GM12891 (cell line): ENCODE results near the gene CHCHD6.

Source experiments
- POLR2AphosphoS5 ChIP-seq: IDR thresholded peaks from 2 replicates; pipeline ENCODE4 v1.6.1; 2011; ENCODE audit warnings: low read depth, low read length, control low read depth
- SPI1 ChIP-seq: IDR thresholded peaks from 2 replicates; pipeline ENCODE4 v1.6.1; 2011; ENCODE audit warnings: low read depth, low read length, control low read depth

DNA sequence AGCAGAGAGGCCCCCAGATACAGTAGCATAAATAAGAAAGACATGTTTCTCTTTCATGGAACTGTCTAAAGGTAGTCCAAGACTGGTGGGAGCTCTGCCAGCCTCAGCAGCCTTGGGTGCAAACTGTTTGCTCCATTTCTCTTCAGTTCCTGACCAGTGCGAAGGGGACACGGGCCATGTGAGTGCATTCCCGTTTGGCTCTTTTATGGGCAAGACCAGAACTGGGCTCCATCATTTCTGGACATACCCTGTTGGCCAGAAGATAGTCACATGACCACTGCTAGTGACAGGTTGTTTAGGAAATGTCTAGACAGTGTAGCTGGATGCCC is 45.5 kb downstream of the CHCHD6 start:
- TF ChIP-seq POLR2AphosphoS5: no peak
- no peak for TF ChIP-seq SPI1
